ENCODE data around the gene SEZ6L.
"Not testable (repeated sequence)": the region's sequence is repeated elsewhere in the genome, so short reads cannot be mapped to it uniquely, and the experiment has no call there.

Gene SEZ6L

GRCh38 chr22:26383968-26384556 lies 214.8 kb downstream of the SEZ6L start:
- no peak for DNase-seq (ENCODE audit: low spot score)

GRCh38 chr22:26385164-26385563 lies 215.9 kb downstream of the SEZ6L start:
- DNase-seq (ENCODE audit: low spot score), result no peak

- no peak for DNase-seq (ENCODE audit: low spot score)
These were observed 219.9 kb downstream of the SEZ6L start for GRCh38 chr22:26389125-26389524.

- DNase-seq (ENCODE audit: low spot score), result no peak
These were observed 221.8 kb downstream of the SEZ6L start for GRCh38 chr22:26391091-26391490.

GRCh38 chr22:26391623-26392022 lies 222.4 kb downstream of the SEZ6L start:
- no peak for DNase-seq (ENCODE audit: low spot score)

GRCh38 chr22:26393929-26394328 lies 224.7 kb downstream of the SEZ6L start:
- DNase-seq (ENCODE audit: low spot score), result no peak

GRCh38 chr22:26394777-26395176 lies 225.5 kb downstream of the SEZ6L start:
- no peak for DNase-seq (ENCODE audit: low spot score)

GRCh38 chr22:26395926-26396325 lies 226.7 kb downstream of the SEZ6L start:
- no peak for DNase-seq (ENCODE audit: low spot score)

- peak; percentile 61 for DNase-seq (ENCODE audit: low spot score)
These were observed 229.5 kb downstream of the SEZ6L start for GRCh38 chr22:26398741-26399153.

- no peak for DNase-seq (ENCODE audit: low spot score)
These were observed 230.0 kb downstream of the SEZ6L start for GRCh38 chr22:26399289-26399688.

- no peak for DNase-seq (ENCODE audit: low spot score)
These were observed 232.5 kb downstream of the SEZ6L start for GRCh38 chr22:26401726-26402125.

- no peak for DNase-seq (ENCODE audit: low spot score)
These were observed 235.7 kb downstream of the SEZ6L start for GRCh38 chr22:26404851-26405421.

- DNase-seq (ENCODE audit: low spot score), result no peak
These were observed 236.9 kb downstream of the SEZ6L start for GRCh38 chr22:26406118-26406517.

- not testable (repeated sequence) for DNase-seq (ENCODE audit: low spot score)
These were observed 239.4 kb downstream of the SEZ6L start for GRCh38 chr22:26408562-26409220.

- DNase-seq (ENCODE audit: low spot score), result no peak
These were observed 240.6 kb downstream of the SEZ6L start for GRCh38 chr22:26409719-26410335.

GRCh38 chr22:26410386-26410785 lies 241.1 kb downstream of the SEZ6L start:
- DNase-seq (ENCODE audit: low spot score), result no peak

- no peak for DNase-seq (ENCODE audit: low spot score)
These were observed 245.1 kb downstream of the SEZ6L start for GRCh38 chr22:26414347-26414746.

GRCh38 chr22:26416256-26416655 lies 247.0 kb downstream of the SEZ6L start:
- DNase-seq (ENCODE audit: low spot score), result no peak

- DNase-seq (ENCODE audit: low spot score), result no peak
These were observed 247.5 kb downstream of the SEZ6L start for GRCh38 chr22:26416670-26417276.

GRCh38 chr22:26417406-26417805 lies 248.1 kb downstream of the SEZ6L start:
- DNase-seq (ENCODE audit: low spot score), result no peak

GRCh38 chr22:26418620-26419019 lies 249.4 kb downstream of the SEZ6L start:
- no peak for DNase-seq (ENCODE audit: low spot score)

GRCh38 chr22:26426924-26427323 lies 257.7 kb downstream of the SEZ6L start:
- DNase-seq (ENCODE audit: low spot score), result no peak

All from CD4-positive, alpha-beta T cell treated with Interleukin-6 at 100 ng/mL for 8 hours (primary cell).